ENCODE measurements around the gene GPR107.

GRCh38 chr9:130186839-130187522, 133.3 kb downstream of the GPR107 start:
- TF ChIP-seq CTCF (IDR thresholded peaks at IDR 0.05) (no peak), EP300 (IDR thresholded peaks at IDR 0.05) (no peak), POLR2AphosphoS5 (IDR thresholded peaks at IDR 0.05) (peak in 2 of 3 donors; percentile 21 to 51), POLR2A (IDR thresholded peaks at IDR 0.05) (no peak)

All from stomach (tissue), 4 donors.